SK-N-SH treated with all-trans-retinoic acid at 6 μM for 48 hours (cell line): Measurements from ENCODE around the gene RNF144A.

Experiments used
- ATAC-seq: fragments of 200-7000 bp; cut with Tn5 transposase; 3 replicates; pipeline ENCODE4 v1.9.1; 2020; ENCODE audit warnings: mild to moderate bottlenecking, moderate library complexity
- ARNTL ChIP-seq: fragments of 450-650 bp; formaldehyde crosslinking; IDR thresholded peaks from 2 replicates; pipeline ENCODE4 v1.5.0; 2020; ENCODE audit warnings: low read depth, mild to moderate bottlenecking, moderate library complexity, borderline replicate concordance
- BACH2 ChIP-seq: fragments of 250-450 bp; sonication (Bioruptor Pico); IDR thresholded peaks from 2 replicates; pipeline ENCODE4 v1.9.0; 2021; ENCODE audit warnings: mild to moderate bottlenecking, borderline replicate concordance
- CSDC2 ChIP-seq: fragments of 250-450 bp; sonication (Bioruptor Pico); IDR thresholded peaks from 2 replicates; pipeline ENCODE4 v1.5.0; 2020; ENCODE audit warnings: mild to moderate bottlenecking, moderate library complexity
- CSRNP3 ChIP-seq: fragments of 250-450 bp; sonication (Bioruptor Pico); IDR thresholded peaks from 2 replicates; pipeline ENCODE4 v1.5.1; 2021; ENCODE audit warnings: mild to moderate bottlenecking, moderate library complexity
- ESRRG ChIP-seq: fragments of 250-450 bp; sonication (Bioruptor Pico); IDR thresholded peaks from 2 replicates; pipeline ENCODE4 v1.6.1; 2021; ENCODE audit warnings: mild to moderate bottlenecking
- GLIS3 ChIP-seq: fragments of 250-450 bp; sonication (Bioruptor Pico); IDR thresholded peaks from 2 replicates; pipeline ENCODE4 v1.5.0; 2020; ENCODE audit warnings: mild to moderate bottlenecking, moderate library complexity
- ISL1 ChIP-seq: fragments of 250-450 bp; sonication (Bioruptor Pico); IDR thresholded peaks from 2 replicates; pipeline ENCODE4 v2.1.2; 2022; ENCODE audit warnings: mild to moderate bottlenecking, moderate library complexity
- OSR1 ChIP-seq: fragments of 250-450 bp; sonication (Bioruptor Pico); IDR thresholded peaks from 2 replicates; pipeline ENCODE4 v1.8.0; 2022; ENCODE audit warnings: moderate library complexity, mild to moderate bottlenecking, inconsistent platforms
- PATZ1 ChIP-seq: fragments of 250-450 bp; sonication (Bioruptor Pico); IDR thresholded peaks from 2 replicates; pipeline ENCODE4 v1.8.0; 2020; ENCODE audit warnings: mild to moderate bottlenecking, moderate library complexity, borderline replicate concordance
- PPARA ChIP-seq: fragments of 250-450 bp; sonication (Bioruptor Pico); IDR thresholded peaks from 2 replicates; pipeline ENCODE4 v1.5.0; 2020; ENCODE audit warnings: mild to moderate bottlenecking, borderline replicate concordance
- RARB ChIP-seq: fragments of 250-450 bp; sonication (Bioruptor Pico); IDR thresholded peaks from 2 replicates; pipeline ENCODE4 v1.8.0; 2021; ENCODE audit warnings: mild to moderate bottlenecking, moderate library complexity
- SNAI2 ChIP-seq: fragments of 250-450 bp; sonication (Bioruptor Pico); IDR thresholded peaks from 2 replicates; pipeline ENCODE4 v1.5.0; 2020; ENCODE audit warnings: mild to moderate bottlenecking, moderate library complexity
- TCF4 ChIP-seq: fragments of 250-450 bp; sonication (Bioruptor Pico); IDR thresholded peaks from 2 replicates; pipeline ENCODE4 v1.8.0; 2021; ENCODE audit warnings: mild to moderate bottlenecking, moderate library complexity, borderline replicate concordance
- TOX ChIP-seq: fragments of 250-450 bp; sonication (Bioruptor Pico); IDR thresholded peaks from 2 replicates; pipeline ENCODE4 v1.8.0; 2021; ENCODE audit warnings: mild to moderate bottlenecking, moderate library complexity, borderline replicate concordance
- ZC3H10 ChIP-seq: fragments of 250-450 bp; sonication (Bioruptor Pico); IDR thresholded peaks from 2 replicates; pipeline ENCODE4 v1.5.1; 2021; ENCODE audit warnings: mild to moderate bottlenecking, moderate library complexity
- ZFP3 ChIP-seq: fragments of 250-450 bp; sonication (Bioruptor Pico); IDR thresholded peaks from 2 replicates; pipeline ENCODE4 v1.5.0; 2020; ENCODE audit warnings: mild to moderate bottlenecking, moderate library complexity
- ZFP30 ChIP-seq: fragments of 450-650 bp; formaldehyde crosslinking; IDR thresholded peaks from 2 replicates; pipeline ENCODE4 v1.5.0; 2022; ENCODE audit warnings: mild to moderate bottlenecking, moderate library complexity
- ZNF565 ChIP-seq: fragments of 450-650 bp; formaldehyde crosslinking; conservative IDR thresholded peaks from 2 replicates; pipeline ENCODE4 v1.5.0; 2020; ENCODE audit warnings: low read depth, mild to moderate bottlenecking, moderate library complexity
- ZNF70 ChIP-seq: fragments of 450-650 bp; formaldehyde crosslinking; IDR thresholded peaks from 2 replicates; pipeline ENCODE4 v1.5.0; 2020; ENCODE audit warnings: mild to moderate bottlenecking, moderate library complexity
- ZNF8 ChIP-seq: fragments of 450-650 bp; formaldehyde crosslinking; IDR thresholded peaks from 2 replicates; pipeline ENCODE4 v1.5.0; 2020; ENCODE audit warnings: mild to moderate bottlenecking, moderate library complexity
- TF ChIP-seq, protein P1 (sequence below): fragments of 250-450 bp; sonication (Bioruptor Pico); IDR thresholded peaks from 2 replicates; pipeline ENCODE4 v1.5.1; 2020; ENCODE audit warnings: low read depth, mild to moderate bottlenecking, moderate library complexity
- TF ChIP-seq, protein P2 (sequence below): fragments of 250-450 bp; sonication (Bioruptor Pico); IDR thresholded peaks from 2 replicates; pipeline ENCODE4 v1.8.0; 2021; ENCODE audit warnings: low read depth, mild to moderate bottlenecking, moderate library complexity, borderline replicate concordance
- TF ChIP-seq, protein P3 (sequence below): fragments of 250-450 bp; sonication (Bioruptor Pico); IDR thresholded peaks from 2 replicates; pipeline ENCODE4 v1.5.0; 2020; ENCODE audit warnings: mild to moderate bottlenecking, moderate library complexity

Gene RNF144A

GRCh38 chr2:7007846-7008741 lies 90.9 kb downstream of the RNF144A start:
- ATAC-seq: peak; percentile 71
- TF ChIP-seq, protein P1, sequence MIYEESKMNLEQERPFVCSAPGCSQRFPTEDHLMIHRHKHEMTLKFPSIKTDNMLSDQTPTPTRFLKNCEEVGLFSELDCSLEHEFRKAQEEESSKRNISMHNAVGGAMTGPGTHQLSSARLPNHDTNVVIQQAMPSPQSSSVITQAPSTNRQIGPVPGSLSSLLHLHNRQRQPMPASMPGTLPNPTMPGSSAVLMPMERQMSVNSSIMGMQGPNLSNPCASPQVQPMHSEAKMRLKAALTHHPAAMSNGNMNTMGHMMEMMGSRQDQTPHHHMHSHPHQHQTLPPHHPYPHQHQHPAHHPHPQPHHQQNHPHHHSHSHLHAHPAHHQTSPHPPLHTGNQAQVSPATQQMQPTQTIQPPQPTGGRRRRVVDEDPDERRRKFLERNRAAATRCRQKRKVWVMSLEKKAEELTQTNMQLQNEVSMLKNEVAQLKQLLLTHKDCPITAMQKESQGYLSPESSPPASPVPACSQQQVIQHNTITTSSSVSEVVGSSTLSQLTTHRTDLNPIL: 0 out of 2 replicates have a peak, but pooled peaks have one; percentile 55
- peak; percentile 32; the same call in 1 of the 2 replicates for TF ChIP-seq CSRNP3 (CRISPR knock-in tag)
- peak; percentile 64 for TF ChIP-seq PATZ1 (CRISPR knock-in tag)
- peak; percentile 54; the same call in 1 of the 2 replicates for TF ChIP-seq ARNTL (CRISPR knock-in tag)
- TF ChIP-seq, protein P2, sequence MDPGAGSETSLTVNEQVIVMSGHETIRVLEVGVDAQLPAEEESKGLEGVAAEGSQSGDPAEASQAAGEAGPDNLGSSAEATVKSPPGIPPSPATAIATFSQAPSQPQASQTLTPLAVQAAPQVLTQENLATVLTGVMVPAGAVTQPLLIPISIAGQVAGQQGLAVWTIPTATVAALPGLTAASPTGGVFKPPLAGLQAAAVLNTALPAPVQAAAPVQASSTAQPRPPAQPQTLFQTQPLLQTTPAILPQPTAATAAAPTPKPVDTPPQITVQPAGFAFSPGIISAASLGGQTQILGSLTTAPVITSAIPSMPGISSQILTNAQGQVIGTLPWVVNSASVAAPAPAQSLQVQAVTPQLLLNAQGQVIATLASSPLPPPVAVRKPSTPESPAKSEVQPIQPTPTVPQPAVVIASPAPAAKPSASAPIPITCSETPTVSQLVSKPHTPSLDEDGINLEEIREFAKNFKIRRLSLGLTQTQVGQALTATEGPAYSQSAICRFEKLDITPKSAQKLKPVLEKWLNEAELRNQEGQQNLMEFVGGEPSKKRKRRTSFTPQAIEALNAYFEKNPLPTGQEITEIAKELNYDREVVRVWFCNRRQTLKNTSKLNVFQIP (CRISPR knock-in tag): no peak
- TF ChIP-seq PPARA: no peak; the same call in 1 of the 2 replicates
- peak; percentile 73; the same call in 1 of the 2 replicates for TF ChIP-seq ZNF565 (CRISPR knock-in tag)
- peak; percentile 12; the same call in 1 of the 2 replicates for TF ChIP-seq CSDC2
- TF ChIP-seq GLIS3 (CRISPR knock-in tag): no peak; the same call in 1 of the 2 replicates
- TF ChIP-seq TCF4 (CRISPR knock-in tag): peak; percentile 82
- TF ChIP-seq SNAI2: peak; percentile 68
- TF ChIP-seq, protein P3, sequence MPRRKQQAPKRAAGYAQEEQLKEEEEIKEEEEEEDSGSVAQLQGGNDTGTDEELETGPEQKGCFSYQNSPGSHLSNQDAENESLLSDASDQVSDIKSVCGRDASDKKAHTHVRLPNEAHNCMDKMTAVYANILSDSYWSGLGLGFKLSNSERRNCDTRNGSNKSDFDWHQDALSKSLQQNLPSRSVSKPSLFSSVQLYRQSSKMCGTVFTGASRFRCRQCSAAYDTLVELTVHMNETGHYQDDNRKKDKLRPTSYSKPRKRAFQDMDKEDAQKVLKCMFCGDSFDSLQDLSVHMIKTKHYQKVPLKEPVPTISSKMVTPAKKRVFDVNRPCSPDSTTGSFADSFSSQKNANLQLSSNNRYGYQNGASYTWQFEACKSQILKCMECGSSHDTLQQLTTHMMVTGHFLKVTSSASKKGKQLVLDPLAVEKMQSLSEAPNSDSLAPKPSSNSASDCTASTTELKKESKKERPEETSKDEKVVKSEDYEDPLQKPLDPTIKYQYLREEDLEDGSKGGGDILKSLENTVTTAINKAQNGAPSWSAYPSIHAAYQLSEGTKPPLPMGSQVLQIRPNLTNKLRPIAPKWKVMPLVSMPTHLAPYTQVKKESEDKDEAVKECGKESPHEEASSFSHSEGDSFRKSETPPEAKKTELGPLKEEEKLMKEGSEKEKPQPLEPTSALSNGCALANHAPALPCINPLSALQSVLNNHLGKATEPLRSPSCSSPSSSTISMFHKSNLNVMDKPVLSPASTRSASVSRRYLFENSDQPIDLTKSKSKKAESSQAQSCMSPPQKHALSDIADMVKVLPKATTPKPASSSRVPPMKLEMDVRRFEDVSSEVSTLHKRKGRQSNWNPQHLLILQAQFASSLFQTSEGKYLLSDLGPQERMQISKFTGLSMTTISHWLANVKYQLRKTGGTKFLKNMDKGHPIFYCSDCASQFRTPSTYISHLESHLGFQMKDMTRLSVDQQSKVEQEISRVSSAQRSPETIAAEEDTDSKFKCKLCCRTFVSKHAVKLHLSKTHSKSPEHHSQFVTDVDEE (CRISPR knock-in tag): peak; percentile 93
- peak; percentile 61; the same call in 1 of the 2 replicates for TF ChIP-seq ZC3H10 (CRISPR knock-in tag)
- peak; percentile 61 for TF ChIP-seq ZNF70 (CRISPR knock-in tag)
- no peak for TF ChIP-seq BACH2 (CRISPR knock-in tag)
- peak; percentile 77 for TF ChIP-seq ISL1
- no peak; the same call in 1 of the 2 replicates for TF ChIP-seq TOX (CRISPR knock-in tag)
- peak; percentile 52 for TF ChIP-seq ZNF8 (CRISPR knock-in tag)
- TF ChIP-seq OSR1 (CRISPR knock-in tag): no peak
- TF ChIP-seq ESRRG (CRISPR knock-in tag): no peak; the same call in 1 of the 2 replicates
- no peak for TF ChIP-seq RARB (CRISPR knock-in tag)
- peak; percentile 85 for TF ChIP-seq ZFP3
- TF ChIP-seq ZFP30 (CRISPR knock-in tag): peak; percentile 5; the same call in 1 of the 2 replicates
